Caco-2 (cell line): ENCODE measurements around the gene LHX4. TPM values are rescaled to one million over a fixed set of nuclear protein-coding genes. Genes with fewer than 3 reads are reported as not detected.

ENCODE experiments used
- BruUV-seq: library from RNA; stranded (reverse); fragments of 400-500 nt; replicated peaks from 2 replicates; lab custom pipeline; 2021; lab: Mats Ljungman, UMichigan
- CTCF ChIA-PET: fragments of 300-600 bp; sonication (Branson Sonifier 250); formaldehyde crosslinking; loops from one replicate; lab custom pipeline; 2022; ENCODE audit warnings: antibody characterized with exemption; lab: Charles Lee
- POLR2A ChIA-PET: fragments of 300-600 bp; sonication (Branson Sonifier 250); formaldehyde crosslinking; loops from one replicate; lab custom pipeline; 2022; ENCODE audit warnings: antibody characterized with exemption; lab: Charles Lee
- DNase-seq, 2 experiments: peaks; one replicate each; pipeline versions ENCODE4 v3.0.0 to v3.0.0-alpha.2; 2020 to 2022
- H3K27me3 ChIP-seq: replicated peaks from 2 replicates; pipeline ENCODE4 v1.6.0; 2011; ENCODE audit warnings: low read length; ENCODE audit not compliant: control insufficient read depth, insufficient read depth
- H3K36me3 ChIP-seq: 2 replicates; pipeline ENCODE4 v1.5.1; 2011; ENCODE audit warnings: low read length; ENCODE audit not compliant: control insufficient read depth, insufficient read depth
- H3K4me1 ChIP-seq: fragments of 250-450 bp; sonication (Bioruptor Pico); 2 replicates; pipeline ENCODE4 v1.5.1; 2020; ENCODE audit warnings: mild to moderate bottlenecking
- H3K4me3 ChIP-seq: 2 replicates; pipeline ENCODE4 v1.5.1; 2011; ENCODE audit warnings: low read depth, mild to moderate bottlenecking, control low read depth, low read length
- H3K9me3 ChIP-seq: fragments of 250-450 bp; sonication (Bioruptor Pico); 2 replicates; pipeline ENCODE4 v1.5.1; 2020; ENCODE audit warnings: mild to moderate bottlenecking, moderate library complexity
- H3K27ac Mint-ChIP-seq: one replicate; pipeline ENCODE4 v1.8.0; 2022; ENCODE audit warnings: mixed read lengths; ENCODE audit not compliant: unreplicated experiment
- H3K27me3 Mint-ChIP-seq: one replicate; pipeline ENCODE4 v1.8.0; 2022; ENCODE audit warnings: mixed read lengths; ENCODE audit not compliant: insufficient read depth, unreplicated experiment
- H3K36me3 Mint-ChIP-seq: one replicate; pipeline ENCODE4 v1.8.0; 2022; ENCODE audit warnings: mild to moderate bottlenecking, mixed read lengths; ENCODE audit not compliant: insufficient read depth, unreplicated experiment
- H3K4me1 Mint-ChIP-seq: one replicate; pipeline ENCODE4 v1.8.0; 2022; ENCODE audit warnings: low read depth, mixed read lengths; ENCODE audit not compliant: unreplicated experiment
- H3K4me3 Mint-ChIP-seq: one replicate; pipeline ENCODE4 v1.8.0; 2022; ENCODE audit warnings: mild to moderate bottlenecking, moderate library complexity, mixed read lengths; ENCODE audit not compliant: unreplicated experiment
- H3K9me3 Mint-ChIP-seq: one replicate; pipeline ENCODE4 v1.8.0; 2022; ENCODE audit warnings: mixed read lengths; ENCODE audit not compliant: unreplicated experiment
- CTCF ChIP-seq, 2 experiments: fragments of 200-600 bp in 1 of 2; IDR thresholded peaks; 1 replicate in 1 of 2; 2 replicates in 1 of 2; pipeline versions ENCODE4 v1.5.1 to v1.8.0; 2011 to 2022; ENCODE audit warnings: antibody characterized with exemption in 1 of 2, control low read depth in 1 of 2, inconsistent platforms in 1 of 2, low read depth in 1 of 2, low read length in 1 of 2, mild to moderate bottlenecking in 1 of 2, moderate library complexity in 1 of 2; ENCODE audit not compliant: insufficient read depth in 1 of 2, severe bottlenecking in 1 of 2, unreplicated experiment in 1 of 2
- intact Hi-C: fragments of 100-400 bp; cut with micrococcal nuclease; formaldehyde crosslinking; loops from one replicate; pipeline ENCODE4 v1.10.0; 2022; ENCODE audit not compliant: unreplicated experiment
- total RNA-seq: library from RNA; stranded (reverse); gene quantifications from 2 replicates; pipeline ENCODE4 v1.2.3, GENCODE V29; 2022

LHX4 gene
- total RNA-seq, 1 experiment from 2014 or later, result 0.16 TPM

GRCh38 chr1:180253585-180254495 lies 23.8 kb downstream of the LHX4 start:
- Histone ChIP-seq H3K4me3 (no peak overlapping the region), H3K4me1 (no peaks in the 10 kb centered on the region), H3K36me3 (no peaks in the 10 kb centered on the region), H3K9me3 (no peaks in the 10 kb centered on the region), H3K27me3 (no peaks in the 10 kb centered on the region)
- Mint-ChIP-seq H3K9me3 (no peaks in the 10 kb centered on the region), H3K27me3 (no peaks in the 10 kb centered on the region), H3K27ac (no peak overlapping the region), H3K36me3 (no peaks in the 10 kb centered on the region), H3K4me1 (no peaks in the 10 kb centered on the region), H3K4me3 (no peak overlapping the region)
- BruUV-seq, result no TSS peak
- ChIA-PET CTCF (interaction anchor here (0.6 to 1.6 kb wide), 4 partner anchors 57 to 111 kb away, joined by 3 to 7 read pairs (median 3); no protein-coding TSS in a partner anchor), POLR2A (no interaction called here)
- no peak for TF ChIP-seq CTCF (IDR thresholded peaks at IDR 0.05; ENCODE audit: insufficient read depth in 1 of 2, low read depth in 1 of 2, low read length in 1 of 2, severe bottlenecking in 1 of 2, unreplicated experiment in 1 of 2)
- no peak for DNase-seq
- intact Hi-C loops, result no loop called here

GRCh38 chr1:180254496-180254819 lies 24.4 kb downstream of the LHX4 start:
- intact Hi-C loops, result no loop called here
- no peak overlapping the region for H3K27ac Mint-ChIP-seq
- TF ChIP-seq CTCF (IDR thresholded peaks at IDR 0.05; ENCODE audit: insufficient read depth in 1 of 2, low read depth in 1 of 2, low read length in 1 of 2, severe bottlenecking in 1 of 2, unreplicated experiment in 1 of 2), result no peak
- H3K9me3 Mint-ChIP-seq, result no peaks in the 10 kb centered on the region
- no peak overlapping the region for H3K4me3 ChIP-seq
- H3K9me3 ChIP-seq, result no peaks in the 10 kb centered on the region
- H3K4me3 Mint-ChIP-seq, result no peak overlapping the region
- no peaks in the 10 kb centered on the region for H3K4me1 Mint-ChIP-seq
- H3K27me3 Mint-ChIP-seq, result no peaks in the 10 kb centered on the region
- no peaks in the 10 kb centered on the region for H3K36me3 ChIP-seq
- no peaks in the 10 kb centered on the region for H3K4me1 ChIP-seq
- H3K36me3 Mint-ChIP-seq, result no peaks in the 10 kb centered on the region
- BruUV-seq, result no TSS peak
- no peak for DNase-seq
- ChIA-PET CTCF (interaction anchor here (0.6 kb wide), 1 partner anchor 110 kb away, joined by 3 read pairs; no protein-coding TSS in a partner anchor), POLR2A (no interaction called here)
- no peaks in the 10 kb centered on the region for H3K27me3 ChIP-seq

GRCh38 chr1:180254854-180255253 lies 24.8 kb downstream of the LHX4 start:
- intact Hi-C loops, result no loop called here
- no peak overlapping the region for H3K4me3 Mint-ChIP-seq
- CTCF ChIA-PET, result interaction anchor here (0.6 kb wide), 2 partner anchors 75 to 110 kb away, joined by 3 read pairs; no protein-coding TSS in a partner anchor

More at GRCh38 chr1:180254854-180255253, 24.8 kb downstream of the LHX4 start:
- no peak for DNase-seq
- Mint-ChIP-seq H3K9me3 (no peaks in the 10 kb centered on the region), H3K4me1 (no peaks in the 10 kb centered on the region), H3K27me3 (no peaks in the 10 kb centered on the region), H3K27ac (no peak overlapping the region), H3K36me3 (no peaks in the 10 kb centered on the region)
- Histone ChIP-seq H3K27me3 (no peaks in the 10 kb centered on the region), H3K9me3 (no peaks in the 10 kb centered on the region), H3K4me1 (no peaks in the 10 kb centered on the region), H3K36me3 (no peaks in the 10 kb centered on the region), H3K4me3 (no peak overlapping the region)
- BruUV-seq, result no TSS peak
- TF ChIP-seq CTCF (IDR thresholded peaks at IDR 0.05; ENCODE audit: insufficient read depth in 1 of 2, low read depth in 1 of 2, low read length in 1 of 2, severe bottlenecking in 1 of 2, unreplicated experiment in 1 of 2), result no peak
- POLR2A ChIA-PET, result no interaction called here
